ENCODE measurements around the gene UCHL1. TPM values are rescaled to one million over a fixed set of nuclear protein-coding genes. Genes with fewer than 3 reads are reported as not detected.

Gene UCHL1
- total and polyA plus RNA-seq, 10 of the 15 experiments (the other 5 are each of a cell fraction or from before 2014, with no cell fraction given) = 0.29 to 178 (median 125) TPM

GRCh38 chr4:41287852-41288251 lies 31.1 kb downstream of the UCHL1 start:
- no peak for FAIRE-seq
- intact Hi-C loops (cut with micrococcal nuclease; ENCODE audit: unreplicated experiment) = no loop called here

More at GRCh38 chr4:41287852-41288251, 31.1 kb downstream of the UCHL1 start:
- no peak overlapping the region for H2AFZ ChIP-seq (ENCODE audit: control insufficient read depth, low read depth, low read length)
- no peak overlapping the region for H3K27ac ChIP-seq (ENCODE audit: control insufficient read depth, insufficient read depth)
- 47% methylated on average over 10 of the region's 10 CpGs for WGBS (ENCODE audit: insufficient coverage, insufficient replicate concordance, low lambda C conversion rate, missing lambda C conversion rate)
- H3K9me3 ChIP-seq (replicated peaks; ENCODE audit: control insufficient read depth, insufficient read depth, low read length) = no peaks in the 10 kb centered on the region
- no peaks in the 10 kb centered on the region for H3K27me3 ChIP-seq (replicated peaks in 1 of 2; ENCODE audit: control insufficient read depth in 2 of 2, insufficient read depth in 2 of 2, low read length in 1 of 2)
- no peaks in the 10 kb centered on the region for H3K79me2 ChIP-seq (ENCODE audit: control insufficient read depth, insufficient read depth, low read length)
- ChIA-PET CTCF (interaction anchor here (1.3 kb wide), 2 partner anchors 8 to 374 kb away, joined by 3 to 10 read pairs; no protein-coding TSS in a partner anchor), SMC1A (ENCODE audit: uncharacterized antibody, unreplicated experiment) (interaction anchor here (0.9 kb wide), 1 partner anchor 9 kb away, joined by 3 read pairs; no protein-coding TSS in a partner anchor), RAD21 (ENCODE audit: unreplicated experiment) (no interaction called here), POLR2A (no interaction called here)
- H3K4me1 ChIP-seq (ENCODE audit: control insufficient read depth, insufficient read depth, low read length) = no peaks in the 10 kb centered on the region
- TF ChIP-seq SKIL (IDR thresholded peaks at IDR 0.05; ENCODE audit: low read depth, poor library complexity, severe bottlenecking) (no peak), LARP7 (IDR thresholded peaks at IDR 0.05) (no peak), ZBTB11 (CRISPR knock-in tag; IDR thresholded peaks at IDR 0.05) (no peak)
- H3K36me3 ChIP-seq (ENCODE audit: control insufficient read depth in 2 of 2, insufficient read depth in 2 of 2, low read length in 1 of 2) = no peaks in the 10 kb centered on the region
- no peak overlapping the region for H3K4me2 ChIP-seq (ENCODE audit: control insufficient read depth, insufficient read depth)
- no TSS peak for BruUV-seq (replicated peaks)
- no peak for ATAC-seq
- H3K4me3 ChIP-seq = no peak overlapping the region
- in situ Hi-C loops (cut with MboI) = no loop called here
- no peaks in the 10 kb centered on the region for H4K20me1 ChIP-seq (ENCODE audit: control insufficient read depth, insufficient read depth)
- H3K9ac ChIP-seq (ENCODE audit: control insufficient read depth, insufficient read depth, low read length) = no peak overlapping the region
- DNase-seq (ENCODE audit: low read depth, low spot score) = no peak

Data from GM12878 (cell line).